Measurements from ENCODE around the gene KRT75. TPM values are rescaled to one million over a fixed set of nuclear protein-coding genes. Genes with fewer than 3 reads are reported as not detected.

The KRT75 gene
- total RNA-seq, 4 donors from 2014 or later: not detected

DNA sequence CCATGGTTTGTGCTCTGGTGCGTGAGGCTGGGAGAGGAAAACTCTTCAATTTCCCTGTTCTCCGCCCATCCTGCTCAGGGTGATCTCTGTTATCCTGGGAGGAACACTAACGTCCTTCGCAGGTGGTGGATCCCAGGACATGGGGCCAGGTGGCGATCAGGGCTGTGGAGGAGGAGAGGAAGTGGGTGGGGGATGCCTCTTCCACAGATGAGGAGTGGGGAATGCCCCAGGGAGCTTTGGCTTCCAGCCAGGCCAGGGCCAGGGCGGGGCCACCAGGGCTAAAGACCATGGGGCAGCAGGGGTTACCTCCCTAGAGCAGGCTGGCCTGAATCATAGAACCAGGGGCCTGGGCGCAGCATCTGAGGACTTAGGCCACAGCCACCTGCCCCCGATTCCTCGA, 3.3 kb upstream of the KRT75 start:
- DNase-seq: no peak

DNA sequence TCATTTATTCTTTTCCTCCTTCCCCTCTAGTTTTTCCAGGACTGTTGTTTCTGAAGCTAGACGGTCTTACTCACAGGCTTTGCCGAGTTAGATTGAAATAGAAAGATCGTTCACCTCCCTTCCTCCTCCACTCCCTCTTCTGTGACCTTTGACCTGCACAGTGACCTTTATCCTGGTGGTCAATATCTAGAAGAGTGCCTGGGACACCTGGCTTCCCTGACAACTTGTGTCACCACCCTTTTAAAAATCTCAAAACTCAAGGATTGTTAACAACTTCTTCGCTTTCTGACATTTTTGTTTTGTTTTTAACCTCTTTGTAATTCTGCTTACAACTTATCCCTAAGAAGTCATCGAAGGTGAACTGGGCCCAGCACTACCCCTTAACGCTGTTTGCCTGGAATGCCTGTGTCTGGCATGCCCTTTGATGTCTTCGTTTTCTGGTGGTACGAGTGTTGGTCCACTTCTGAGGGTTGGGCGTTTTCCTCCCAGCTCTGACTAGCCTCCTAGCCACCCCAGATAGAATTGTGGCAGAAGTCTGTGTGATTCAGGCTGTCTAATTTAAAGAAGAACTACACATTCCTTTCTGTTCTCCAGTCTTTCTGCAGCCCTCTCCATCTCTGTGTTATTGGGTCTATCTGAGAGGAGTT, 2.8 kb upstream of the KRT75 start:
- Histone ChIP-seq H3K4me3 (no peak overlapping the region), H3K4me1 (peaks cover 0 to 16% (median 6%) of the 10 kb centered on the region in 4 donors), H3K27me3 (no peaks in the 10 kb centered on the region), H3K27ac (no peak overlapping the region), H3K9me3 (no peaks in the 10 kb centered on the region), H3K36me3 (no peaks in the 10 kb centered on the region)
- in situ Hi-C loops (cut with MboI; ENCODE audit: low pct_ligation_motif_present in 1 of 4, low pct_unique_long_range_greater_than_20kb in 1 of 4, low sequenced_read_pairs in 3 of 4): no loop called here
- TF ChIP-seq POLR2A (IDR thresholded peaks at IDR 0.05): no peak
- TF ChIP-seq POLR2AphosphoS5 (IDR thresholded peaks at IDR 0.05): no peak
- TF ChIP-seq, protein P1, sequence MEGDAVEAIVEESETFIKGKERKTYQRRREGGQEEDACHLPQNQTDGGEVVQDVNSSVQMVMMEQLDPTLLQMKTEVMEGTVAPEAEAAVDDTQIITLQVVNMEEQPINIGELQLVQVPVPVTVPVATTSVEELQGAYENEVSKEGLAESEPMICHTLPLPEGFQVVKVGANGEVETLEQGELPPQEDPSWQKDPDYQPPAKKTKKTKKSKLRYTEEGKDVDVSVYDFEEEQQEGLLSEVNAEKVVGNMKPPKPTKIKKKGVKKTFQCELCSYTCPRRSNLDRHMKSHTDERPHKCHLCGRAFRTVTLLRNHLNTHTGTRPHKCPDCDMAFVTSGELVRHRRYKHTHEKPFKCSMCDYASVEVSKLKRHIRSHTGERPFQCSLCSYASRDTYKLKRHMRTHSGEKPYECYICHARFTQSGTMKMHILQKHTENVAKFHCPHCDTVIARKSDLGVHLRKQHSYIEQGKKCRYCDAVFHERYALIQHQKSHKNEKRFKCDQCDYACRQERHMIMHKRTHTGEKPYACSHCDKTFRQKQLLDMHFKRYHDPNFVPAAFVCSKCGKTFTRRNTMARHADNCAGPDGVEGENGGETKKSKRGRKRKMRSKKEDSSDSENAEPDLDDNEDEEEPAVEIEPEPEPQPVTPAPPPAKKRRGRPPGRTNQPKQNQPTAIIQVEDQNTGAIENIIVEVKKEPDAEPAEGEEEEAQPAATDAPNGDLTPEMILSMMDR (IDR thresholded peaks at IDR 0.05): no peak
- no peak for TF ChIP-seq EP300 (IDR thresholded peaks at IDR 0.05; ENCODE audit: low read depth)
- 65 to 69% methylated on average over 8 to 9 of the region's 9 CpGs for WGBS, 2 donors (ENCODE audit: low coverage in 1 of 2)
- intact Hi-C loops (cut with DNase I; ENCODE audit: low total_unique reads): no loop called here
- no peak for DNase-seq

More for the DNA sequence above, 3.3 kb upstream of the KRT75 start:
- H3K36me3 ChIP-seq: no peaks in the 10 kb centered on the region
- no peak overlapping the region for H3K4me3 ChIP-seq
- H3K27ac ChIP-seq: no peak overlapping the region
- in situ Hi-C loops (cut with MboI; ENCODE audit: low pct_ligation_motif_present in 1 of 4, low pct_unique_long_range_greater_than_20kb in 1 of 4, low sequenced_read_pairs in 3 of 4) (no loop called here), intact Hi-C loops (cut with DNase I; ENCODE audit: low total_unique reads) (no loop called here)
- TF ChIP-seq EP300 (IDR thresholded peaks at IDR 0.05; ENCODE audit: low read depth): no peak
- no peak for TF ChIP-seq POLR2AphosphoS5 (IDR thresholded peaks at IDR 0.05)
- TF ChIP-seq, protein P1 (IDR thresholded peaks at IDR 0.05): no peak
- no peak for TF ChIP-seq POLR2A (IDR thresholded peaks at IDR 0.05)
- H3K4me1 ChIP-seq: peaks cover 0 to 16% (median 6%) of the 10 kb centered on the region in 4 donors
- no peaks in the 10 kb centered on the region for H3K27me3 ChIP-seq
- WGBS, 2 donors (ENCODE audit: low coverage in 1 of 2): 60% methylated on average over 9 of the region's 9 CpGs; no CpG with 5 or more reads in 1 of the 2 donors
- no peaks in the 10 kb centered on the region for H3K9me3 ChIP-seq

DNA sequence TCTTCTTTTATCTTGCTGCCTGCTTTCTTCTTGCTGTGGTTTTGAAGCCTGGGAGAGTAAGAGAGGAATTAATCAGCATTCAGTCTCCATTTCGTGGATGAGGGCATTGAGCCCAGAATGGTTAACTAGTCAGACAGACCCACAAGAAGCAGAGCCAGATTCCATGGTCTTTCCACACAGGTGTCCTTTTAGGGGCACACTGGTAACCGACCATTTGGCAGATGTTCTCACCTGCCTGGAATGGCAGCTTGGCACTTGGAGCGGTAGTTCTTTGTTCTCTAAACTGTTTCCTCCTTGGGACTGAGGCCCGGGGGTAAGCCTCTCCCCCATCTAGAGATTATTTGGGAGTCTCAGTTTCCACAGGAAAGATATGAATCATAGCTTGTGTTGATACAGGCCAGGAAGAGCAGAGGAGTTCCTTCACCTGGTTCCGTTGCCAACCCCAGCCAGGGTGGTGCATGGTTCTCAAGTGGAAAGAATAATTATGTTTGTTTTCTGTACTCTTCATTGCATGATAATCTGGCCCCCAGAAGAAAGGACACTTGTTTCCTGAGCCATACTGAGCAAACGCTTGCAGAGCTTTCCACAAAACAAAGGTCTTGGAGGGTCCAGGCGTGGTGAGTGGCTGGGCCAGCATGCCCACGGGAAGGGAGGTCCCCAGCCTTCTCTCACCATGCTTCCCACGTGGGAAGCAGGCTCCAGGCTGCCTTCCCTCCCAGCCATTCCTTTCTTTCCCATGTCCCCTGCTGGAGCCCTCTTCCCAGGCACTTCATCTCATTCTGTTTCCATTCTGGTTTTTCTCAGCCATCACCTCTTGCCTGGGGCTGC, 2.0 kb upstream of the KRT75 start:
- TF ChIP-seq POLR2A (IDR thresholded peaks at IDR 0.05) (no peak), POLR2AphosphoS5 (IDR thresholded peaks at IDR 0.05) (no peak), EP300 (IDR thresholded peaks at IDR 0.05; ENCODE audit: low read depth) (no peak)
- TF ChIP-seq, protein P1 (IDR thresholded peaks at IDR 0.05): no peak
- H3K27ac ChIP-seq: no peak overlapping the region
- in situ Hi-C loops (cut with MboI; ENCODE audit: low pct_ligation_motif_present in 1 of 4, low pct_unique_long_range_greater_than_20kb in 1 of 4, low sequenced_read_pairs in 3 of 4): no loop called here

DNA sequence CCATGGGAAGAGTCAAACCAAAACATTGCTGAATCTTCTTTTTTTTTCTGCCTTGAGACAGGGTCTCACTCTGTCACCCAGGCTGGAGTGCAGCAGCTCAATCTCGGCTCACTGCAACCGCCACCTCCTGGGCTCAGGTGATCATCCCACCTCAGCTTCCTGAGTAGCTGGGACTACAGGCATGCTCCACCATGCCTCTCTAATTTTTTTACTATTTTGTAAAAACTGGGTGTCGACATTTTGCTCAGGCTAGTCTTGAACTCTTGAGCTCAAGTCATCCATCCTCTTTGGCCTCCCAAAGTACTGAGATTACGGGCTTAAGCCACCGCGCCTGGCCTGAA, 1.5 kb upstream of the KRT75 start:
- Histone ChIP-seq H3K4me3 (no peak overlapping the region), H3K9me3 (no peaks in the 10 kb centered on the region), H3K27ac (no peak overlapping the region), H3K36me3 (no peaks in the 10 kb centered on the region), H3K27me3 (no peaks in the 10 kb centered on the region), H3K4me1 (peaks cover 0 to 16% (median 6%) of the 10 kb centered on the region in 4 donors)
- DNase-seq: no peak
- TF ChIP-seq, protein P1 (IDR thresholded peaks at IDR 0.05): no peak
- TF ChIP-seq POLR2A (IDR thresholded peaks at IDR 0.05) (no peak), EP300 (IDR thresholded peaks at IDR 0.05; ENCODE audit: low read depth) (no peak), POLR2AphosphoS5 (IDR thresholded peaks at IDR 0.05) (no peak)
- WGBS, 2 donors (ENCODE audit: low coverage in 1 of 2): 90 to 100% methylated on average over 6 of the region's 6 CpGs
- intact Hi-C loops (cut with DNase I; ENCODE audit: low total_unique reads): no loop called here
- in situ Hi-C loops (cut with MboI; ENCODE audit: low pct_ligation_motif_present in 1 of 4, low pct_unique_long_range_greater_than_20kb in 1 of 4, low sequenced_read_pairs in 3 of 4): no loop called here

More for the DNA sequence above, 2.0 kb upstream of the KRT75 start:
- no peak overlapping the region for H3K4me3 ChIP-seq
- no peaks in the 10 kb centered on the region for H3K9me3 ChIP-seq
- H3K4me1 ChIP-seq: peaks cover 0 to 16% (median 6%) of the 10 kb centered on the region in 4 donors
- no peak for DNase-seq
- 43 to 44% methylated on average over 4 to 9 of the region's 9 CpGs for WGBS, 2 donors (ENCODE audit: low coverage in 1 of 2)
- H3K36me3 ChIP-seq: no peaks in the 10 kb centered on the region
- H3K27me3 ChIP-seq: no peaks in the 10 kb centered on the region
- intact Hi-C loops (cut with DNase I; ENCODE audit: low total_unique reads): no loop called here

Measured in transverse colon (tissue), 4 donors.